Measurements from ENCODE around the gene UNC80. TPM values are rescaled to one million over a fixed set of nuclear protein-coding genes. Genes with fewer than 3 reads are reported as not detected.

The UNC80 gene
- total and polyA plus RNA-seq, 2 of the 4 experiments (the other 2 are of a cell fraction): not detected

GRCh38 chr2:209946539-209946938 lies 174.9 kb downstream of the UNC80 start:
- Histone ChIP-seq H3K27ac (ENCODE audit: insufficient read depth, low read length) (no peak overlapping the region), H3K9ac (ENCODE audit: low read depth, low read length) (no peak overlapping the region), H3K4me2 (ENCODE audit: low read depth, low read length) (no peak overlapping the region), H4K20me1 (ENCODE audit: insufficient read depth, low read length) (no peaks in the 10 kb centered on the region), H4K8ac (ENCODE audit: low read depth in 2 of 2, low read length in 2 of 2) (no peak overlapping the region), H3K56ac (ENCODE audit: extremely low read depth, insufficient read depth, low read length) (no peak overlapping the region), H3K9me3 (ENCODE audit: control insufficient read depth, insufficient read depth, low read length) (no peaks in the 10 kb centered on the region), H2BK15ac (ENCODE audit: low read depth, low read length) (no peak overlapping the region), H3K27me3 (ENCODE audit: control insufficient read depth, insufficient read depth, low read length) (no peaks in the 10 kb centered on the region), H3K4me3 (ENCODE audit: insufficient read depth, low read depth, low read length) (no peak overlapping the region), H2BK20ac (ENCODE audit: low read depth, low read length) (no peak overlapping the region), H4K91ac (ENCODE audit: insufficient read depth, low read depth, low read length) (no peak overlapping the region), H4K5ac (ENCODE audit: low read depth, low read length) (no peak overlapping the region), H3K9me1 (ENCODE audit: insufficient read depth, low read length) (no peaks in the 10 kb centered on the region), H2AK9ac (replicated peaks; ENCODE audit: low read depth, low read length, poor library complexity) (no peak overlapping the region), H3K23ac (ENCODE audit: low read depth, low read length) (no peak overlapping the region), H2BK5ac (ENCODE audit: low read depth, low read length, poor library complexity, severe bottlenecking) (no peak overlapping the region), H3K36me3 (ENCODE audit: control insufficient read depth, insufficient read depth, low read length) (no peaks in the 10 kb centered on the region), H3K14ac (replicated peaks; ENCODE audit: low read depth, low read length) (no peak overlapping the region), H2BK120ac (ENCODE audit: low read depth, low read length) (no peak overlapping the region), H2AK5ac (ENCODE audit: low read depth, low read length) (no peak overlapping the region), H3K4ac (ENCODE audit: low read depth, low read length) (no peak overlapping the region), H2AFZ (replicated peaks; ENCODE audit: low read length, poor library complexity) (no peak overlapping the region), H3K4me1 (ENCODE audit: control insufficient read depth, insufficient read depth, low read length) (no peaks in the 10 kb centered on the region), H3K79me1 (ENCODE audit: low read depth in 1 of 2, low read length in 2 of 2) (no peaks in the 10 kb centered on the region), H3K18ac (ENCODE audit: low read depth, low read length) (no peak overlapping the region)
- intact Hi-C loops (cut with micrococcal nuclease) (no loop called here), dilution Hi-C loops (cut with HindIII; ENCODE audit: low sequenced_read_pairs, unreplicated experiment) (no loop called here), in situ Hi-C loops (cut with MboI; ENCODE audit: low sequenced_read_pairs) (no loop called here)
- DNase-seq (no peak), ATAC-seq (ENCODE audit: low read depth) (no peak)
- no CpG with 5 or more reads among the region's 1 CpG for WGBS, 2 experiments (ENCODE audit: extremely low coverage in 2 of 2, insufficient read length in 1 of 2)
- TF ChIP-seq MXI1 (IDR thresholded peaks at IDR 0.05; ENCODE audit: borderline replicate concordance, low read depth, low read length) (no peak), RFX5 (IDR thresholded peaks at IDR 0.05; ENCODE audit: low read depth, low read length) (no peak), CTCF (conservative IDR thresholded peaks at IDR 0.05; ENCODE audit: low read depth, low read length) (no peak), POLR2A (IDR thresholded peaks at IDR 0.05; ENCODE audit: low read depth, low read length) (no peak), ELK1 (IDR thresholded peaks at IDR 0.05; ENCODE audit: borderline replicate concordance, low read depth, low read length) (no peak), MAFK (IDR thresholded peaks at IDR 0.05; ENCODE audit: low read depth, low read length) (no peak), BHLHE40 (IDR thresholded peaks at IDR 0.05; ENCODE audit: low read depth, low read length) (no peak), MAZ (IDR thresholded peaks at IDR 0.05; ENCODE audit: borderline replicate concordance, low read depth, low read length) (no peak), CHD1 (IDR thresholded peaks at IDR 0.05; ENCODE audit: low read depth, low read length) (no peak), CEBPB (IDR thresholded peaks at IDR 0.05; ENCODE audit: low read depth, low read length) (no peak), NFE2L2 (IDR thresholded peaks at IDR 0.05; ENCODE audit: low read depth, low read length) (no peak), FOS (IDR thresholded peaks at IDR 0.05; ENCODE audit: low read depth, low read length) (no peak), RCOR1 (IDR thresholded peaks at IDR 0.05; ENCODE audit: insufficient replicate concordance, low read length) (no peak), RAD21 (IDR thresholded peaks at IDR 0.05; ENCODE audit: low read length) (no peak), SMC3 (IDR thresholded peaks at IDR 0.05; ENCODE audit: low read depth, low read length) (no peak), USF2 (IDR thresholded peaks at IDR 0.05; ENCODE audit: low read depth, low read length) (no peak)
- CTCF ChIA-PET: no interaction called here
- no TSS peak for BruUV-seq (replicated peaks)
- POLR2A ChIA-PET (ENCODE audit: unreplicated experiment): no interaction called here

Data from IMR-90 (cell line).